ENCODE results near the gene EIF4E2.

EIF4E2 gene

DNA sequence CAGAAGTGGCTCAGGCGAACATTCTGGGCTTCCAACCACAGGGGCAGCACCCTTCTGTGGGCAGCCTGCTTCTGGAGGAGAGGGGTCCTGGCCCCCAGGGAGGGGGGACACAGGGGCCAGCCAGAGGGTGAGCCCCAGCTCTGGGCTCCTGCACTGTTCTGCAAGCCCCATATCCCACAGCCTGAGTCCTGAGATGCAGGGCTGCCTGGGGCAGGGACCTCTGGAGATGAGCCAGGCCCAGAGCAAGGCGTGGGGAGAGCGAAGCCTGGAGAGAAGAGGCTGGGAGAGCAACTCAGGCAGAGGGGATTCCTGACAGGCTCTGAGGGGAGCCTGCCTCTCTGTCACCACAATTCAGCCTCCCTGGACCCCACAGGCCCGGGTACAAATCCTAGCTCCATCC, 43.8 kb upstream of the EIF4E2 start:
- WGBS (ENCODE audit: extremely low coverage, insufficient coverage, insufficient read length) = no CpG with 5 or more reads among the region's 4 CpGs

GRCh38 chr2:232508251-232508650, 42.2 kb upstream of the EIF4E2 start:
- H3K27ac ChIP-seq (ENCODE audit: low read depth, low read length) = no peak overlapping the region
- peaks cover 0 to 3% of the 10 kb centered on the region in 2 experiments for H3K4me1 ChIP-seq (ENCODE audit: control insufficient read depth in 1 of 2, insufficient read depth in 2 of 2, low read length in 2 of 2)
- H2AK5ac ChIP-seq (ENCODE audit: low read length) = no peak overlapping the region
- H3K27me3 ChIP-seq (ENCODE audit: insufficient read depth, low read length) = peaks cover 23% of the 10 kb centered on the region
- H3K9me3 ChIP-seq (ENCODE audit: insufficient read depth, low read depth, low read length) = peaks cover 5% of the 10 kb centered on the region
- H3K14ac ChIP-seq (ENCODE audit: low read length) = no peak overlapping the region
- no peaks in the 10 kb centered on the region for H3K79me2 ChIP-seq (ENCODE audit: control insufficient read depth, insufficient read depth, low read length, poor library complexity)
- no peak overlapping the region for H4K12ac ChIP-seq (ENCODE audit: low read depth, low read length)
- H3K79me1 ChIP-seq (ENCODE audit: low read length) = no peaks in the 10 kb centered on the region
- no peak overlapping the region for H3K18ac ChIP-seq (ENCODE audit: low read length)
- no peak overlapping the region for H4K8ac ChIP-seq (ENCODE audit: low read depth, low read length)
- H3K4ac ChIP-seq (ENCODE audit: low read depth, low read length) = no peak overlapping the region
- no peak overlapping the region for H2AFZ ChIP-seq (ENCODE audit: insufficient read depth, low read length, poor library complexity)
- H2BK5ac ChIP-seq (ENCODE audit: low read depth, low read length, poor library complexity) = no peak overlapping the region
- WGBS (ENCODE audit: extremely low coverage, insufficient coverage, insufficient read length) = no CpG with 5 or more reads among the region's 7 CpGs
- no peak overlapping the region for H3K23ac ChIP-seq (ENCODE audit: low read length)
- H2BK12ac ChIP-seq (ENCODE audit: low read length) = no peak overlapping the region
- H3K4me2 ChIP-seq (ENCODE audit: low read length) = no peak overlapping the region
- no peaks in the 10 kb centered on the region for H3K36me3 ChIP-seq (ENCODE audit: control insufficient read depth in 1 of 2, insufficient read depth in 2 of 2, low read length in 2 of 2)
- no peak overlapping the region for H3K4me3 ChIP-seq (ENCODE audit: low read depth, low read length)
- H3K9ac ChIP-seq (ENCODE audit: low read length) = no peak overlapping the region
- H4K91ac ChIP-seq (ENCODE audit: low read depth, low read length) = no peak overlapping the region
- no peak overlapping the region for H2BK120ac ChIP-seq (ENCODE audit: insufficient read depth, low read length, poor library complexity)
- no peak for DNase-seq

More for the DNA sequence above, 43.8 kb upstream of the EIF4E2 start:
- no peak overlapping the region for H3K27ac ChIP-seq (ENCODE audit: low read depth, low read length)
- H4K91ac ChIP-seq (ENCODE audit: low read depth, low read length) = no peak overlapping the region
- H3K4me1 ChIP-seq (ENCODE audit: control insufficient read depth in 1 of 2, insufficient read depth in 2 of 2, low read length in 2 of 2) = peaks cover 0 to 8% of the 10 kb centered on the region in 2 experiments
- no peak overlapping the region for H2BK120ac ChIP-seq (ENCODE audit: insufficient read depth, low read length, poor library complexity)
- no peaks in the 10 kb centered on the region for H3K36me3 ChIP-seq (ENCODE audit: control insufficient read depth in 1 of 2, insufficient read depth in 2 of 2, low read length in 2 of 2)
- H3K27me3 ChIP-seq (ENCODE audit: insufficient read depth, low read length) = peaks cover 31% of the 10 kb centered on the region
- H2AK5ac ChIP-seq (ENCODE audit: low read length) = no peak overlapping the region
- no peak overlapping the region for H3K18ac ChIP-seq (ENCODE audit: low read length)
- no peak overlapping the region for H4K12ac ChIP-seq (ENCODE audit: low read depth, low read length)
- no peak overlapping the region for H2BK5ac ChIP-seq (ENCODE audit: low read depth, low read length, poor library complexity)
- H2BK12ac ChIP-seq (ENCODE audit: low read length) = no peak overlapping the region
- no peak overlapping the region for H3K9ac ChIP-seq (ENCODE audit: low read length)
- no peak overlapping the region for H3K4ac ChIP-seq (ENCODE audit: low read depth, low read length)
- no peak overlapping the region for H3K14ac ChIP-seq (ENCODE audit: low read length)
- no peaks in the 10 kb centered on the region for H3K79me2 ChIP-seq (ENCODE audit: control insufficient read depth, insufficient read depth, low read length, poor library complexity)
- no peak for DNase-seq
- no peak overlapping the region for H3K4me3 ChIP-seq (ENCODE audit: low read depth, low read length)
- H3K4me2 ChIP-seq (ENCODE audit: low read length) = no peak overlapping the region
- H3K79me1 ChIP-seq (ENCODE audit: low read length) = no peaks in the 10 kb centered on the region
- H3K23ac ChIP-seq (ENCODE audit: low read length) = no peak overlapping the region
- H4K8ac ChIP-seq (ENCODE audit: low read depth, low read length) = no peak overlapping the region
- H3K9me3 ChIP-seq (ENCODE audit: insufficient read depth, low read depth, low read length) = peaks cover 7% of the 10 kb centered on the region
- no peak overlapping the region for H2AFZ ChIP-seq (ENCODE audit: insufficient read depth, low read length, poor library complexity)

DNA sequence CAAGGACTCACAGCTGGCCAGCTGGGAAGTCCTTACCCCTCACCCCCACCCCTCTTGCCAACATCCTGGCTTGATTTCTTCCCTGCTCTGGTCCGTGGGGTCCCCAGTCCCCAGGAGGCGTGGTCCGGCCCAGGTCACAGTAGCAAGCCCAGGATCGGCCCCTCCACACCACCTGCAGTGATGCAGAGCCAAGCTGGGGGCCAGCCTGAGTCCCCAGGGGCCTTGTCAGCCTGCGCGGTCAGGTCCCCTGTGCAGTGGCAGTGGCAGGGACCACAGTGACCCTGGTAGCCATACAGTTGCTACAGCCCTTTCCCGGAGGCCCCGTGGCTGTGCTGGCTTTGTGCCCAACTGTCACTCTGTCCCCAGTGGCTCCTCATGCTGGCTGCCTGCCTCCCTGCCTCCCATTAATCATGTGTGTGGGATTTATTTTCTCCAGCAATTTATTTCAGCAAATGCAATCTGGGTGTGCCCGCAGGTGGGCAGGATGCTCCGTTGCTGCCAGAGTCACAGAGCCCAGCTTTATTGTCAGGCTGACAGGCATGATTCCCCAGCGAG, 39.1 kb upstream of the EIF4E2 start:
- no peak overlapping the region for H3K4me3 ChIP-seq (ENCODE audit: low read depth, low read length)
- no CpG with 5 or more reads among the region's 11 CpGs for WGBS (ENCODE audit: extremely low coverage, insufficient coverage, insufficient read length)
- H2AFZ ChIP-seq (ENCODE audit: insufficient read depth, low read length, poor library complexity) = no peak overlapping the region

DNA sequence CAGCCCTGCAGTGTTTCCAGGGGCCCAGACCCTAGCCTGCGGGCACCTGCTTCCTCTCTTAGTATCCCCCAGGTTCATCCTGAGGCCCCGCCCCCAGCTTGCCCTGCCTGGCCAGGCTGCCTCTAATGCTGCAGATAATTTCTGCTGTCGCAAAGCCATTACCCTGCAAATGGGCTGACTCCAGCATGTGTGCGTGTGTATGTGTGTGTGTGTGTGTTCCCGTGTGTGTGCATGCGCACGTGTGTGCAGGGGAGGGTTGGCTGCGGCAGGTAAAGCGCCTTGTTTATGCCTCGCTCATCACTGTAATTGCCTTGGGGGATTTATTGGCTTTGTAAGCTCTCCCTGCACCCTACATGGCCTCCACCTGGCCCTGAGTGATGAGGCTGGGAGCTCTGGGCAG, 37.9 kb upstream of the EIF4E2 start:
- Histone ChIP-seq H3K9ac (ENCODE audit: low read length) (no peak overlapping the region), H3K36me3 (ENCODE audit: control insufficient read depth in 1 of 2, insufficient read depth in 2 of 2, low read length in 2 of 2) (no peaks in the 10 kb centered on the region), H3K79me1 (ENCODE audit: low read length) (no peaks in the 10 kb centered on the region), H3K27me3 (ENCODE audit: insufficient read depth, low read length) (no peaks in the 10 kb centered on the region), H2BK120ac (ENCODE audit: insufficient read depth, low read length, poor library complexity) (no peak overlapping the region), H4K12ac (ENCODE audit: low read depth, low read length) (no peak overlapping the region), H2AFZ (ENCODE audit: insufficient read depth, low read length, poor library complexity) (no peak overlapping the region), H3K27ac (ENCODE audit: low read depth, low read length) (no peak overlapping the region), H2BK12ac (ENCODE audit: low read length) (no peak overlapping the region), H4K8ac (ENCODE audit: low read depth, low read length) (no peak overlapping the region), H3K4me1 (ENCODE audit: control insufficient read depth in 1 of 2, insufficient read depth in 2 of 2, low read length in 2 of 2) (no peaks in the 10 kb centered on the region), H2BK5ac (ENCODE audit: low read depth, low read length, poor library complexity) (no peak overlapping the region), H2AK5ac (ENCODE audit: low read length) (no peak overlapping the region), H3K4ac (ENCODE audit: low read depth, low read length) (no peak overlapping the region), H3K4me2 (ENCODE audit: low read length) (no peak overlapping the region), H3K14ac (ENCODE audit: low read length) (no peak overlapping the region), H4K91ac (ENCODE audit: low read depth, low read length) (no peak overlapping the region), H3K9me3 (ENCODE audit: insufficient read depth, low read depth, low read length) (peaks cover 3% of the 10 kb centered on the region), H3K18ac (ENCODE audit: low read length) (no peak overlapping the region), H3K23ac (ENCODE audit: low read length) (no peak overlapping the region), H3K4me3 (ENCODE audit: low read depth, low read length) (peak overlapping the region; percentile 18), H3K79me2 (ENCODE audit: control insufficient read depth, insufficient read depth, low read length, poor library complexity) (no peaks in the 10 kb centered on the region)
- WGBS (ENCODE audit: extremely low coverage, insufficient coverage, insufficient read length) = no CpG with 5 or more reads among the region's 10 CpGs
- no peak for DNase-seq

More for the DNA sequence above, 39.1 kb upstream of the EIF4E2 start:
- no peaks in the 10 kb centered on the region for H3K36me3 ChIP-seq (ENCODE audit: control insufficient read depth in 1 of 2, insufficient read depth in 2 of 2, low read length in 2 of 2)
- no peak overlapping the region for H2BK12ac ChIP-seq (ENCODE audit: low read length)
- no peak overlapping the region for H4K12ac ChIP-seq (ENCODE audit: low read depth, low read length)
- H3K23ac ChIP-seq (ENCODE audit: low read length) = no peak overlapping the region
- no peak overlapping the region for H3K14ac ChIP-seq (ENCODE audit: low read length)
- no peak overlapping the region for H3K4me2 ChIP-seq (ENCODE audit: low read length)
- no peaks in the 10 kb centered on the region for H3K79me1 ChIP-seq (ENCODE audit: low read length)
- no peak overlapping the region for H2BK120ac ChIP-seq (ENCODE audit: insufficient read depth, low read length, poor library complexity)
- no peaks in the 10 kb centered on the region for H3K79me2 ChIP-seq (ENCODE audit: control insufficient read depth, insufficient read depth, low read length, poor library complexity)
- no peak overlapping the region for H2AK5ac ChIP-seq (ENCODE audit: low read length)
- no peak overlapping the region for H3K4ac ChIP-seq (ENCODE audit: low read depth, low read length)
- H3K27ac ChIP-seq (ENCODE audit: low read depth, low read length) = no peak overlapping the region
- H3K27me3 ChIP-seq (ENCODE audit: insufficient read depth, low read length) = no peaks in the 10 kb centered on the region
- H4K91ac ChIP-seq (ENCODE audit: low read depth, low read length) = no peak overlapping the region
- no peaks in the 10 kb centered on the region for H3K4me1 ChIP-seq (ENCODE audit: control insufficient read depth in 1 of 2, insufficient read depth in 2 of 2, low read length in 2 of 2)
- peaks cover 3% of the 10 kb centered on the region for H3K9me3 ChIP-seq (ENCODE audit: insufficient read depth, low read depth, low read length)
- no peak overlapping the region for H3K18ac ChIP-seq (ENCODE audit: low read length)
- H2BK5ac ChIP-seq (ENCODE audit: low read depth, low read length, poor library complexity) = no peak overlapping the region
- no peak overlapping the region for H4K8ac ChIP-seq (ENCODE audit: low read depth, low read length)
- no peak for DNase-seq
- H3K9ac ChIP-seq (ENCODE audit: low read length) = no peak overlapping the region
